Measurements from ENCODE around the gene SCFD2.

The SCFD2 gene

GRCh38 chr4:52852711-52853110 is 513.1 kb downstream of the SCFD2 start:
- H3K4me3 ChIP-seq (replicated peaks; ENCODE audit: insufficient read depth, low read length), result no peak overlapping the region
- DNase-seq (ENCODE audit: low read depth in 1 of 2, low spot score in 1 of 2), result no peak
- no peaks in the 10 kb centered on the region for H3K27me3 ChIP-seq (ENCODE audit: insufficient read depth, poor library complexity, severe bottlenecking)
- no peak overlapping the region for H3K27ac ChIP-seq (replicated peaks)
- TF ChIP-seq CTCF (IDR thresholded peaks at IDR 0.05; ENCODE audit: insufficient read depth, low read length), result no peak
- TF ChIP-seq REST (IDR thresholded peaks at IDR 0.05; ENCODE audit: insufficient replicate concordance, low read depth), result no peak
- no peak for TF ChIP-seq POLR2AphosphoS5 (IDR thresholded peaks at IDR 0.05; ENCODE audit: low read depth)
- TF ChIP-seq GABPA (IDR thresholded peaks at IDR 0.05; ENCODE audit: low read depth), result no peak
- TF ChIP-seq SPI1 (IDR thresholded peaks at IDR 0.05; ENCODE audit: borderline replicate concordance, low read depth), result no peak

GRCh38 chr4:52852041-52852440 is 513.8 kb downstream of the SCFD2 start:
- DNase-seq (ENCODE audit: low read depth in 1 of 2, low spot score in 1 of 2), result no peak
- TF ChIP-seq SPI1 (IDR thresholded peaks at IDR 0.05; ENCODE audit: borderline replicate concordance, low read depth) (no peak), POLR2AphosphoS5 (IDR thresholded peaks at IDR 0.05; ENCODE audit: low read depth) (no peak), GABPA (IDR thresholded peaks at IDR 0.05; ENCODE audit: low read depth) (no peak), REST (IDR thresholded peaks at IDR 0.05; ENCODE audit: insufficient replicate concordance, low read depth) (no peak), CTCF (IDR thresholded peaks at IDR 0.05; ENCODE audit: insufficient read depth, low read length) (no peak)
- Histone ChIP-seq H3K4me3 (replicated peaks; ENCODE audit: insufficient read depth, low read length) (no peak overlapping the region), H3K27ac (replicated peaks) (no peak overlapping the region), H3K27me3 (ENCODE audit: insufficient read depth, poor library complexity, severe bottlenecking) (no peaks in the 10 kb centered on the region)

GRCh38 chr4:52850406-52851124 is 515.3 kb downstream of the SCFD2 start:
- no peak for DNase-seq (ENCODE audit: low read depth in 1 of 2, low spot score in 1 of 2)
- Histone ChIP-seq H3K4me3 (replicated peaks; ENCODE audit: insufficient read depth, low read length) (no peak overlapping the region), H3K27ac (replicated peaks) (no peak overlapping the region), H3K27me3 (ENCODE audit: insufficient read depth, poor library complexity, severe bottlenecking) (no peaks in the 10 kb centered on the region)
- TF ChIP-seq GABPA (IDR thresholded peaks at IDR 0.05; ENCODE audit: low read depth) (no peak), SPI1 (IDR thresholded peaks at IDR 0.05; ENCODE audit: borderline replicate concordance, low read depth) (no peak), CTCF (IDR thresholded peaks at IDR 0.05; ENCODE audit: insufficient read depth, low read length) (no peak)

GRCh38 chr4:52848254-52848653 is 517.6 kb downstream of the SCFD2 start:
- TF ChIP-seq CTCF (IDR thresholded peaks at IDR 0.05; ENCODE audit: insufficient read depth, low read length) (no peak), POLR2AphosphoS5 (IDR thresholded peaks at IDR 0.05; ENCODE audit: low read depth) (no peak), GABPA (IDR thresholded peaks at IDR 0.05; ENCODE audit: low read depth) (no peak), REST (IDR thresholded peaks at IDR 0.05; ENCODE audit: insufficient replicate concordance, low read depth) (no peak), SPI1 (IDR thresholded peaks at IDR 0.05; ENCODE audit: borderline replicate concordance, low read depth) (no peak)
- DNase-seq (ENCODE audit: low read depth in 1 of 2, low spot score in 1 of 2), result no peak
- Histone ChIP-seq H3K27me3 (ENCODE audit: insufficient read depth, poor library complexity, severe bottlenecking) (no peaks in the 10 kb centered on the region), H3K27ac (replicated peaks) (no peak overlapping the region), H3K4me3 (replicated peaks; ENCODE audit: insufficient read depth, low read length) (no peak overlapping the region)

Measured in HL-60 (cell line).